GM12878 (cell line): ENCODE data around the gene GNAQ. TPM values are rescaled to one million over a fixed set of nuclear protein-coding genes. Genes with fewer than 3 reads are reported as not detected.

Experiments
- ATAC-seq: fragments of 200-7000 bp; cut with Tn5 transposase; 3 replicates; pipeline ENCODE4 v1.9.1; 2020; ENCODE audit warnings: mild to moderate bottlenecking, moderate library complexity
- BruUV-seq: library from RNA; stranded (reverse); fragments of 400-500 nt; replicated peaks from 2 replicates; lab custom pipeline; 2021; lab: Mats Ljungman, UMichigan
- CTCF ChIA-PET: fragments of 300-600 bp; sonication (Branson Sonifier 250); formaldehyde crosslinking; extraction: SDS; loops from one replicate; lab custom pipeline; 2021; ENCODE audit warnings: inconsistent platforms; lab: Yijun Ruan, JAX
- POLR2A ChIA-PET: fragments of 350-600 bp; formaldehyde crosslinking; extraction: SDS; loops from one replicate; lab custom pipeline; 2021; ENCODE audit warnings: inconsistent platforms; lab: Charles Lee
- RAD21 ChIA-PET: fragments of 300-600 bp; sonication (Branson Sonifier 250); formaldehyde crosslinking; loops from one replicate; lab custom pipeline; 2023; ENCODE audit warnings: antibody characterized with exemption; ENCODE audit not compliant: unreplicated experiment; lab: Charles Lee
- SMC1A ChIA-PET: fragments of 300-600 bp; sonication (Branson Sonifier 250); formaldehyde crosslinking; loops from one replicate; lab custom pipeline; 2023; ENCODE audit not compliant: unreplicated experiment, uncharacterized antibody; lab: Charles Lee
- DNase-seq: peaks from one replicate; pipeline ENCODE4 v3.0.0-alpha.2; 2011; ENCODE audit warnings: low read depth, low spot score
- FAIRE-seq: peaks from 3 replicates; lab custom pipeline; 2011; peaks lifted over from hg19 to GRCh38; lab: Jason Lieb, UNC
- H2AFZ ChIP-seq: 2 replicates; pipeline ENCODE4 v1.6.0; 2011; ENCODE audit warnings: low read depth, low read length, control low read depth; ENCODE audit not compliant: control insufficient read depth
- H3K27ac ChIP-seq: 2 replicates; pipeline ENCODE4 v1.5.1; 2011; ENCODE audit warnings: control low read depth; ENCODE audit not compliant: control insufficient read depth, insufficient read depth
- H3K27me3 ChIP-seq, 2 experiments: replicated peaks in 1 of 2; 2 replicates each; pipeline versions ENCODE4 v1.6.0 to v1.6.1; 2011; ENCODE audit warnings: low read length in 1 of 2; ENCODE audit not compliant: control insufficient read depth in 2 of 2, insufficient read depth in 2 of 2
- H3K36me3 ChIP-seq, 2 experiments: 2 replicates each; pipeline ENCODE4 v1.5.1; 2011; ENCODE audit warnings: low read length in 1 of 2; ENCODE audit not compliant: control insufficient read depth in 2 of 2, insufficient read depth in 2 of 2
- H3K4me1 ChIP-seq: 2 replicates; pipeline ENCODE4 v1.6.1; 2011; ENCODE audit warnings: mild to moderate bottlenecking, low read length, moderate library complexity, mixed read lengths; ENCODE audit not compliant: control insufficient read depth, insufficient read depth
- H3K4me2 ChIP-seq: 2 replicates; pipeline ENCODE4 v1.6.0; 2011; ENCODE audit warnings: control low read depth; ENCODE audit not compliant: control insufficient read depth, insufficient read depth
- H3K4me3 ChIP-seq: fragments of 200-600 bp; sonication (generic); 2 replicates; pipeline ENCODE4 v1.5.1; 2016
- H3K79me2 ChIP-seq: 2 replicates; pipeline ENCODE4 v1.6.0; 2011; ENCODE audit warnings: low read length; ENCODE audit not compliant: control insufficient read depth, insufficient read depth
- H3K9ac ChIP-seq: 2 replicates; pipeline ENCODE4 v1.8.0; 2011; ENCODE audit warnings: low read length, control low read depth, mixed read lengths; ENCODE audit not compliant: control insufficient read depth, insufficient read depth
- H3K9me3 ChIP-seq: replicated peaks from 3 replicates; pipeline ENCODE4 v1.5.1; 2011; ENCODE audit warnings: mild to moderate bottlenecking, low read length; ENCODE audit not compliant: control insufficient read depth, insufficient read depth
- H4K20me1 ChIP-seq: 2 replicates; pipeline ENCODE4 v1.6.0; 2011; ENCODE audit not compliant: control insufficient read depth, insufficient read depth
- CBFB ChIP-seq: IDR thresholded peaks from 2 replicates; pipeline ENCODE4 v1.6.1; 2016; ENCODE audit warnings: antibody characterized with exemption, low read depth
- CHD1 ChIP-seq: IDR thresholded peaks from 2 replicates; pipeline ENCODE4 v1.6.1; 2012; ENCODE audit warnings: low read depth, low read length, improper control_type of control experiment
- CREB1 ChIP-seq: IDR thresholded peaks from 2 replicates; pipeline ENCODE4 v1.6.1; 2012; ENCODE audit warnings: low read depth, mild to moderate bottlenecking, inconsistent platforms
- ELK1 ChIP-seq: IDR thresholded peaks from 2 replicates; pipeline ENCODE4 v1.6.1; 2012; ENCODE audit warnings: low read depth, low read length, improper control_type of control experiment
- ESRRA ChIP-seq: IDR thresholded peaks from 2 replicates; pipeline ENCODE4 v1.6.1; 2012; ENCODE audit warnings: mild to moderate bottlenecking, low read length, improper control_type of control experiment
- FOS ChIP-seq: IDR thresholded peaks from 3 replicates; pipeline ENCODE4 v1.6.1; 2011; ENCODE audit warnings: borderline replicate concordance; ENCODE audit not compliant: insufficient read length; ENCODE audit errors: extremely low read depth
- HDAC2 ChIP-seq: fragments of 200-600 bp; sonication (generic); IDR thresholded peaks from 2 replicates; pipeline ENCODE4 v1.6.1; 2017
- HDAC6 ChIP-seq: fragments of 200-600 bp; sonication (generic); IDR thresholded peaks from one replicate; pipeline ENCODE4 v1.8.0; 2017; ENCODE audit warnings: antibody characterized with exemption; ENCODE audit not compliant: unreplicated experiment
- MAX ChIP-seq: IDR thresholded peaks from 2 replicates; pipeline ENCODE4 v1.6.1; 2012; ENCODE audit warnings: low read depth, low read length, improper control_type of control experiment
- MEF2B ChIP-seq: fragments of 450-650 bp; IDR thresholded peaks from 2 replicates; pipeline ENCODE4 v1.6.1; 2018; ENCODE audit warnings: mild to moderate bottlenecking, moderate library complexity; ENCODE audit not compliant: partially characterized antibody, poor library complexity, severe bottlenecking
- MYC ChIP-seq: IDR thresholded peaks from 2 replicates; pipeline ENCODE4 v1.6.1; 2011; ENCODE audit warnings: mild to moderate bottlenecking, low read length, moderate library complexity, inconsistent platforms; ENCODE audit not compliant: insufficient read depth, insufficient replicate concordance, insufficient read length, severe bottlenecking
- POLR2AphosphoS5 ChIP-seq: IDR thresholded peaks from 2 replicates; pipeline ENCODE4 v1.6.1; 2011; ENCODE audit warnings: mild to moderate bottlenecking, low read length, inconsistent platforms
- PRDM15 ChIP-seq: fragments of 450-650 bp; formaldehyde crosslinking; IDR thresholded peaks from 2 replicates; pipeline ENCODE4 v1.4.0; 2020; ENCODE audit warnings: mild to moderate bottlenecking, moderate library complexity
- STAT1 ChIP-seq: fragments of 450-650 bp; conservative IDR thresholded peaks from 2 replicates; pipeline ENCODE4 v1.6.1; 2014; ENCODE audit warnings: antibody characterized with exemption, mild to moderate bottlenecking
- ZBED1 ChIP-seq: IDR thresholded peaks from 2 replicates; pipeline ENCODE4 v1.6.1; 2016; ENCODE audit warnings: borderline replicate concordance
- ZNF274 ChIP-seq: IDR thresholded peaks from one replicate; pipeline ENCODE4 v1.8.0; 2011; ENCODE audit not compliant: insufficient read length, insufficient read depth
- ZSCAN29 ChIP-seq: fragments of 450-650 bp; IDR thresholded peaks from 2 replicates; pipeline ENCODE4 v1.6.1; 2017; ENCODE audit warnings: mild to moderate bottlenecking, moderate library complexity
- WGBS: methylation state at CpG from one replicate; pipeline ENCODE4 v1.1.6; 2016; ENCODE audit warnings: low lambda C conversion rate; ENCODE audit not compliant: insufficient replicate concordance, insufficient coverage; ENCODE audit errors: missing lambda C conversion rate; 5-methylcytosine and 5-hydroxymethylcytosine counted together
- in situ Hi-C: fragments of 300-500 bp; cut with MboI; formaldehyde crosslinking; loops from 9 replicates; pipeline ENCODE4 v1.14.3; 2018; ENCODE audit warnings: mixed read lengths
- intact Hi-C: fragments of 100-400 bp; cut with micrococcal nuclease; formaldehyde crosslinking; loops from one replicate; pipeline ENCODE4 v1.14.2; 2022; ENCODE audit not compliant: unreplicated experiment
- polyA plus RNA-seq, 11 experiments: library from polyadenylated mRNA; depleted of rRNA in 4 of 11; unstranded in 6 of 11; stranded (reverse) in 5 of 11; fragments of >200 nt; fragmentation: Nextera tagmentation in 4 of 11; fragmentation: Illumina TruSeq in 1 of 11; extraction: Ambion mirVana in 4 of 11; extraction: Trizol in 1 of 11; gene quantifications; 1 replicate in 1 of 11; 2 replicates in 10 of 11; pipeline versions ENCODE4 v1.2.1 to v1.2.3, GENCODE V29; 2011 to 2016; ENCODE audit warnings: inconsistent platforms in 2 of 11, missing spikeins in 2 of 11, low read depth in 1 of 11
- total RNA-seq, 4 experiments: library from RNA; depleted of rRNA in 3 of 4; stranded (reverse); fragments of >200 nt in 3 of 4; fragmentation: Illumina TruSeq in 1 of 4; extraction: Trizol in 1 of 4; gene quantifications; 2 replicates each; pipeline versions ENCODE4 v1.2.1 to v1.2.3, GENCODE V29; 2013 to 2021

GNAQ gene
- total and polyA plus RNA-seq, 10 of the 15 experiments (the other 5 are each of a cell fraction or from before 2014, with no cell fraction given): 0.15 to 47.2 (median 0.49) TPM

GRCh38 chr9:77833561-77834429 is 197.8 kb downstream of the GNAQ start:
- Histone ChIP-seq H3K27me3 (no peaks in the 10 kb centered on the region; a peak in 1 of 4 replicates), H3K79me2 (no peaks in the 10 kb centered on the region), H3K4me2 (no peak overlapping the region), H4K20me1 (no peaks in the 10 kb centered on the region), H3K27ac (no peak overlapping the region), H3K9ac (no peak overlapping the region), H3K4me1 (no peaks in the 10 kb centered on the region), H3K9me3 (no peaks in the 10 kb centered on the region), H2AFZ (no peak overlapping the region), H3K36me3 (no peaks in the 10 kb centered on the region), H3K4me3 (no peak overlapping the region)
- RAD21 ChIA-PET: interaction anchor here (1.2 to 1.5 kb wide), 2 partner anchors 16 to 198 kb away, joined by 3 to 5 read pairs; no protein-coding TSS in a partner anchor
- CTCF ChIA-PET: interaction anchor here (0.8 to 1.4 kb wide), 6 partner anchors 8 to 202 kb away, joined by 3 to 4 read pairs (median 3); no protein-coding TSS in a partner anchor
- ATAC-seq (no peak), DNase-seq (no peak), FAIRE-seq (no peak)
- TF ChIP-seq ZSCAN29: no peak
- TF ChIP-seq CBFB: no peak
- TF ChIP-seq ELK1: no peak
- TF ChIP-seq HDAC6: no peak
- no peak for TF ChIP-seq CHD1
- TF ChIP-seq MEF2B: no peak
- TF ChIP-seq ESRRA: no peak
- no peak for TF ChIP-seq FOS
- TF ChIP-seq POLR2AphosphoS5: no peak
- TF ChIP-seq MAX: no peak
- TF ChIP-seq STAT1: no peak
- TF ChIP-seq MYC: no peak
- TF ChIP-seq HDAC2: no peak
- TF ChIP-seq PRDM15 (CRISPR knock-in tag): no peak
- TF ChIP-seq ZNF274: no peak
- TF ChIP-seq CREB1: no peak
- TF ChIP-seq ZBED1: no peak
- 0% methylated on average over 1 of the region's 1 CpG for WGBS
- in situ Hi-C loops: no loop called here
- SMC1A ChIA-PET: interaction anchor here (1.0 to 2.1 kb wide), 3 partner anchors 8 to 63 kb away, joined by 4 to 9 read pairs (median 6); no protein-coding TSS in a partner anchor
- POLR2A ChIA-PET: interaction anchor here (0.6 kb wide), 1 partner anchor 117 kb away, joined by 3 read pairs; no protein-coding TSS in a partner anchor
- intact Hi-C loops: no loop called here
- no TSS peak for BruUV-seq
